DOHH2 (cell line): ENCODE data around the gene NPAS2.

Source experiments
- CTCF ChIP-seq: fragments of 200-600 bp; sonication (generic); IDR thresholded peaks from one replicate; pipeline ENCODE4 v1.5.1; 2014; ENCODE audit warnings: antibody characterized with exemption, mild to moderate bottlenecking, low read depth, low read length; ENCODE audit not compliant: poor library complexity, severe bottlenecking
- EZH2phosphoT487 ChIP-seq: fragments of 200-600 bp; sonication (generic); IDR thresholded peaks from 2 replicates; pipeline ENCODE4 v1.6.1; 2017; ENCODE audit warnings: borderline replicate concordance, mild to moderate bottlenecking, antibody characterized with exemption, low read length, moderate library complexity, mixed read lengths

- TF ChIP-seq CTCF (no peak), EZH2phosphoT487 (no peak)
These were observed 109.2 kb downstream of the NPAS2 start for GRCh38 chr2:100929147-100929546.
